Measurements from ENCODE around the gene PALLD.

The PALLD gene

DNA sequence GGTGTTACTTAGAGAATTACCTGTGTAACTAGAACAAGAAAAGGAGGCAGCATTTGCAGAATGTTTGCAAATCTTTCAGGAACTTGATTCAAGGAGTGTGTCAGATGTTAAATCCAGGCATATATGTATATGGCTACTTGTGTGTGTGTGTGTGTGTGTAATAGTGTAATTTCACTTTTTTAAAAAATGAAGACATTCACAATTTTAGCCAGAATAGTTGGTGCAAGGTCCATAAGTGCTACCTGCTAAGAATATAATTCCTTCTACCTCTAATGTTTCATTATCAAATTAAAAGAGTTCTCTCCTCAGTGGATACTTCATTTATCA is 158.0 kb downstream of the PALLD start:
- no peak overlapping the region for H3K4me3 ChIP-seq (ENCODE audit: low read depth, low read length)

DNA sequence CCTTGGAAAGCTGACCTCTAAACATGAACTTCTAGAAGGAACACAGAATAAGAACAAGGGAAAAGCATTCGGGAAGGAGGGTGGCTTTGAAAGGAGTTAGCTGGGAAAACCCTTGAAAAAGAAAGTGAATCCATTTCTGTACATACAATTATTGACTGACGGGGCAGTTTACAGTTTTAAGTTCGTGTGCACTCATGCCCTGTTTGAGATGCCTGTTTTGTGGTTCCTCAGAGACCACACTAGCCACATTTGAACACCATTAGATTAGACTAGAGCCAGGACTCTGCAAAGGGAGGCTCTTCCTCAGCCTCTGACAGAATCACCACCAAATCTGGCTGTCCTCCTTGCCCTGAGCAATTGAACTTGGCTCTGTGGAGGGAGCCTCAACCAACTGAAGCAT is 158.3 kb downstream of the PALLD start:
- DNase-seq (ENCODE audit: low read depth), result no peak
- H3K4me3 ChIP-seq (ENCODE audit: low read depth, low read length), result no peak overlapping the region

More for the DNA sequence above, 158.0 kb downstream of the PALLD start:
- DNase-seq (ENCODE audit: low read depth), result no peak

GRCh38 chr4:168656055-168656660 is 159.3 kb downstream of the PALLD start:
- H3K4me3 ChIP-seq (ENCODE audit: low read depth, low read length), result no peak overlapping the region
- peak; percentile 80 for DNase-seq (ENCODE audit: low read depth)

DNA sequence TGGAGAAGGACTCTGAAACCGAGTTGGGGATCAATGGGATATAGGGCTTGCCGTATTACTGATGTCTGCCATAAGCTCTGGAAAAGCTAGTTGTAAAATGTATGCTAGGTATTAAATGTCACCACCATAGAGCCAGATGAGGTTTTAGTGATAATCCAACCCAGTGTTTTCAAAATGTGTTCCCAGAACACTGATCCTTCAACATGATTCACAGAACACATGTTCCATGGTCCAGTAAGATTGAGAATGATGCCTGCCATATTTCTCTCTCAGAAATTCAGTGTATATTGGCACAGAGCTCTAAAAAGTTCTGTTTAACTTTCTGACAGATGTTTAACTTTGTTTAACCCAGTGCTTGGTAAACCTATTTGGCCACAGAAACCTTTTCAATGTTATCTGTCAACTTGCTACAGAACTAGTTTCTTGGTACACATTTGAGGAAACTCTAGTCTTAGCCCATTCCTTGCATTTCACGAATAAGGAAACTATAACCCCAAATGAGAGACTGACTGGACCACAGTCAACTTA is 160.2 kb downstream of the PALLD start:
- DNase-seq (ENCODE audit: low read depth), result no peak
- H3K4me3 ChIP-seq (ENCODE audit: low read depth, low read length), result no peak overlapping the region

- DNase-seq (ENCODE audit: low read depth), result no peak
- no peak overlapping the region for H3K4me3 ChIP-seq (ENCODE audit: low read depth, low read length)
Measured at GRCh38 chr4:168658751-168659150, 161.9 kb downstream of the PALLD start.

GRCh38 chr4:168659741-168660465 is 163.1 kb downstream of the PALLD start:
- no peak overlapping the region for H3K4me3 ChIP-seq (ENCODE audit: low read depth, low read length)
- DNase-seq (ENCODE audit: low read depth), result peak; percentile 26

GRCh38 chr4:168662297-168662984 is 165.6 kb downstream of the PALLD start:
- DNase-seq (ENCODE audit: low read depth), result no peak
- no peak overlapping the region for H3K4me3 ChIP-seq (ENCODE audit: low read depth, low read length)

DNA sequence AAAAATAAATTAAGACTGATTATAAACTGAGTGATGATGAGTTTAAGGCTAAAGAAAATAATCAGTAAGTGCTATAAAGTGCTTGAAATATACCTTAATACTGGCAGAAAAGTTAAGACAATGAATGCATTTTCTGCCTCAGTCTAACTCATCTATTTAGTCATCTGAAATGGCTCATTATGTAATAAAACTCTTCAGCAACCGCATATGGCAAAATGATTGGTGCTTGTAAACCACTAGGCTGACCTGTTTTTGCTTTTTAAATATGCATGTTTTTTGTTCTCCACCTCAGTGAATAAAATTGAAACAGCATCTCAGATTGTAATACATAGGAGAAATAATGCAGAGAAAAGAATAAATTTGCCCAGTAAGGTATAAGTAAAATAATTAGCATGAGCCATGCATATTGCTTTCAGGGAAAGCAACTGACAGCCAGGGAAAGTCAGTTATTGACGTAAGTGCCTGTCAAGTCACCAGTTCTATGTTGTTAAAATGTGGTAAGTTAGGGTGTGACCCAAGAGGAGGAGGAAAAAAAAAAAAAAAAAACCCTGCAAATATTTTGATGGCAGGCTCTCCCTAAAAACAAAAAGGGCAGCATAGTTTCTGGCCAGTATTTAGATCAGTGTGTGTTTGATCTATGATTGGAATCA is 167.5 kb downstream of the PALLD start:
- H3K4me3 ChIP-seq (ENCODE audit: low read depth, low read length), result no peak overlapping the region
- no peak for DNase-seq (ENCODE audit: low read depth)

DNA sequence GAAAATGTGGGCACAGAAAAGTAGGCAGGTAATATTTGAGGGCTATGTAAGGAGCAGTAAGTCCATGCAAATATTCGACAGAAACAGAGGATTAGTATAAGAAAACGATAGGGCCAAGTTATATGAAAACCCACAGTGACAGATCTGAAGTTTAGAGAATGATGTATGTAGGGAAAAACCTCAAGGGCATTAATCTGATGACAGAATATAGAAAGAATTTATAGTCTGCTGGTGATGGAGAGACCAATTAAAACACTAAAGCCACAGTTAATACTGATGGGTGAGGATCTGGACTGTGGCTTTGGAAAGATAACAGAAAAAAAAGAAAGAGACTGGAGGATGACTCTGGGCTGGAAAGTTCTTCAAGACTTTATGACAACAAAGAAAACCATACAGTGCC is 169.7 kb downstream of the PALLD start:
- DNase-seq (ENCODE audit: low read depth), result peak; percentile 49
- H3K4me3 ChIP-seq (ENCODE audit: low read depth, low read length), result no peak overlapping the region

DNA sequence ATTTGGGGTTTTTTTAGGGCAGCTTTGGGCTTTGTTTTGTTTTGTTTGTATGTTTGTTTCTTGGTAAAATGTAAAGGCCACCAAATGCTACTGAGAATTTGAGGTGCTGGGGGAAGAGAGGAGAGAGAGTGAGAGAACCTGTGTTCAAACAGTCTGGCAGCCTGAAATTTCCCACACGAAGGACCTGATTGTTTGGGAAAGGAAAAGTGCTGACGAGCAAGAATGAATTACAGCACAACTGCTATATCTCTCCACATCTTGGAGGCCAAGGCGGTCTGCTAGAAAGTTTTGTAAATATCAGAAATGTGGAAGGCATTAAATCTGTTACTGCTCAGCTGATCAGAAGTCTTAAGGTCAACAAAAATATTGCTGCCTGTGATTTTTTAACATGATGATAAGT is 170.5 kb downstream of the PALLD start:
- no peak for DNase-seq (ENCODE audit: low read depth)
- no peak overlapping the region for H3K4me3 ChIP-seq (ENCODE audit: low read depth, low read length)

- no peak overlapping the region for H3K4me3 ChIP-seq (ENCODE audit: low read depth, low read length)
- no peak for DNase-seq (ENCODE audit: low read depth)
Measured at GRCh38 chr4:168667921-168668320, 171.1 kb downstream of the PALLD start.

- H3K4me3 ChIP-seq (ENCODE audit: low read depth, low read length), result no peak overlapping the region
- no peak for DNase-seq (ENCODE audit: low read depth)
Measured at GRCh38 chr4:168673476-168673875, 176.6 kb downstream of the PALLD start.

GRCh38 chr4:168674077-168674747 is 177.4 kb downstream of the PALLD start:
- DNase-seq (ENCODE audit: low read depth), result peak; percentile 48

GRCh38 chr4:168674866-168675265 is 178.0 kb downstream of the PALLD start:
- H3K4me3 ChIP-seq (ENCODE audit: low read depth, low read length), result no peak overlapping the region
- DNase-seq (ENCODE audit: low read depth), result no peak

More at GRCh38 chr4:168674077-168674747, 177.4 kb downstream of the PALLD start:
- no peak overlapping the region for H3K4me3 ChIP-seq (ENCODE audit: low read depth, low read length)

GRCh38 chr4:168677063-168677462 is 180.2 kb downstream of the PALLD start:
- DNase-seq (ENCODE audit: low read depth), result no peak
- no peak overlapping the region for H3K4me3 ChIP-seq (ENCODE audit: low read depth, low read length)

GRCh38 chr4:168677879-168678278 is 181.0 kb downstream of the PALLD start:
- no peak for DNase-seq (ENCODE audit: low read depth)
- H3K4me3 ChIP-seq (ENCODE audit: low read depth, low read length), result no peak overlapping the region

DNA sequence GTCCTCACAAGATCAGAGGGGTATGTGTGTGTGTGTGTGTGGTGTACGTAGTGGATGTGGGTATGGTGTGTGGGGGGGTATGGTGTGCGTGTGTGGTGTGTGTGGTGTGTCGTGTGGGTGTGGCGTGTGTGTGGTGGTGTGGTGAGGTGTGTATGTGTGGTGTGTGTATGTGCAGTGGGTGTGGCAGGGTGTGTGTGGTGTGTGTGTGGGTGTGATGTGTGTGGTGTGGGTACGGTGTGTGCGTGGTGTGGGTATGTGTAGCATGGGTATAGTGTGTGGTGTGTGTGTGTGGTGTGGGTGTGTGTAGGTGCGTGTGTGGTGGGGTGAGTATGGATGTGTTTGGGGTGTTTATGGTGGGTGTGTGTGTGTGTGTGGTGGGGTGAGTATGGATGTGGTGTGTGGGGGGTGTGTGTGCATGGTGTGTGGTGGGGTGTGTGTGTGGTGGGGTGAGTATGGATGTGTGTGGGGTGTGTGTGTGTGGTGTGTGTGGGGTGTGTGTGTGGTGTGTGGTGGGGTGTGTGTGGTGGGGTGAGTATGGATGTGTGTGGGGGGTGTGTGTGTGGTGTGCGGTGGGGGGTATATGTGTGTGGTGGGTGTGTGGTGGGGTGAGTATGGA is 182.0 kb downstream of the PALLD start:
- no peak overlapping the region for H3K4me3 ChIP-seq (ENCODE audit: low read depth, low read length)
- DNase-seq (ENCODE audit: low read depth), result no peak

DNA sequence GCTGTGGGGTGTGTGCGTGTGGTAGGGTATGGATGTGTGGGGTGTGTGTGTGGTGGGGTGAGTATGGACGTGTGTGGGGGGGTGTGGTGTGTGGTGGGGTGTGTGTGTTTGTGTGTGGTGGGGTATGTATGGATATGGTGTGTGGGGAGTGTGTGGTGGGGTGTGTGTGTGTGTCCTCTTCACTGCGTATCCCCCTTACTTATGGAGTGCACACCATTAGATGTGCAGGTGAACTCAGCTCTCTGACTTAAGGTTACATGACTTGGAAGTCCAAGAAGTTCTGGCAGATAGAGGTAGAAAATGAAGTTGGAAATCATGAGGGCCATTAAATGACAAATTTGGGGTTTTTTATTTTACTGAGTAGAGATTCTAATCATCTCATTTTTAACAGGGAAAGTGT is 182.5 kb downstream of the PALLD start:
- DNase-seq (ENCODE audit: low read depth), result no peak
- no peak overlapping the region for H3K4me3 ChIP-seq (ENCODE audit: low read depth, low read length)

- no peak for DNase-seq (ENCODE audit: low read depth)
- no peak overlapping the region for H3K4me3 ChIP-seq (ENCODE audit: low read depth, low read length)
Measured at GRCh38 chr4:168679819-168680218, 183.0 kb downstream of the PALLD start.
